GM23248 (cell line): ENCODE results near the gene PRR5L. TPM values are rescaled to one million over a fixed set of nuclear protein-coding genes. Genes with fewer than 3 reads are reported as not detected.

Experiments
- DNase-seq: peaks from one replicate; pipeline ENCODE4 v3.0.0-alpha.2; 2015
- H2AFZ ChIP-seq: fragments of 200-600 bp; sonication (generic); 2 replicates; pipeline ENCODE4 v1.6.1; 2016; ENCODE audit warnings: antibody characterized with exemption
- H3F3A ChIP-seq: fragments of 200-600 bp; sonication (generic); 2 replicates; pipeline ENCODE4 v1.6.1; 2016; ENCODE audit warnings: mild to moderate bottlenecking, antibody characterized with exemption, mixed run types; ENCODE audit not compliant: insufficient read depth
- H3K27ac ChIP-seq: fragments of 200-600 bp; sonication (generic); 2 replicates; pipeline ENCODE4 v1.5.1; 2016; ENCODE audit warnings: mild to moderate bottlenecking
- H3K27me3 ChIP-seq: fragments of 200-600 bp; sonication (generic); replicated peaks from 2 replicates; pipeline ENCODE4 v1.6.1; 2016; ENCODE audit warnings: mild to moderate bottlenecking; ENCODE audit not compliant: insufficient read depth
- H3K36me3 ChIP-seq: fragments of 200-600 bp; sonication (generic); 2 replicates; pipeline ENCODE4 v1.6.1; 2016; ENCODE audit warnings: low read depth, mild to moderate bottlenecking
- H3K4me1 ChIP-seq: fragments of 200-600 bp; sonication (generic); 2 replicates; pipeline ENCODE4 v1.6.1; 2016; ENCODE audit warnings: mild to moderate bottlenecking; ENCODE audit not compliant: insufficient read depth
- H3K4me2 ChIP-seq: fragments of 200-600 bp; sonication (generic); one replicate; pipeline ENCODE4 v1.6.1; 2016; ENCODE audit warnings: mild to moderate bottlenecking; ENCODE audit not compliant: unreplicated experiment
- H3K4me3 ChIP-seq: fragments of 200-600 bp; sonication (generic); 2 replicates; pipeline ENCODE4 v1.5.1; 2016; ENCODE audit warnings: mild to moderate bottlenecking
- H3K79me2 ChIP-seq: fragments of 200-600 bp; sonication (generic); 2 replicates; pipeline ENCODE4 v1.6.1; 2016; ENCODE audit warnings: mild to moderate bottlenecking; ENCODE audit not compliant: insufficient read depth
- H3K9ac ChIP-seq: fragments of 200-600 bp; sonication (generic); 2 replicates; pipeline ENCODE4 v1.6.1; 2016; ENCODE audit warnings: mild to moderate bottlenecking
- H3K9me2 ChIP-seq: fragments of 200-600 bp; sonication (generic); 2 replicates; pipeline ENCODE4 v1.6.1; 2016; ENCODE audit warnings: mixed run types, mild to moderate bottlenecking, moderate library complexity; ENCODE audit not compliant: insufficient read depth
- H3K9me3 ChIP-seq: fragments of 200-600 bp; sonication (generic); one replicate; pipeline ENCODE4 v1.6.1; 2017; ENCODE audit warnings: low read depth
- H4K20me1 ChIP-seq: fragments of 200-600 bp; sonication (generic); 2 replicates; pipeline ENCODE4 v1.6.0; 2016; ENCODE audit not compliant: insufficient read depth
- EZH2 ChIP-seq: fragments of 200-600 bp; sonication (generic); IDR thresholded peaks from 2 replicates; pipeline ENCODE4 v1.6.1; 2018; ENCODE audit warnings: antibody characterized with exemption, mild to moderate bottlenecking; ENCODE audit not compliant: insufficient read depth, poor library complexity, severe bottlenecking
- EZH2phosphoT487 ChIP-seq: fragments of 200-600 bp; sonication (generic); IDR thresholded peaks from 2 replicates; pipeline ENCODE4 v1.6.1; 2018; ENCODE audit warnings: antibody characterized with exemption, moderate library complexity, mild to moderate bottlenecking, low read depth; ENCODE audit not compliant: insufficient read depth
- WGBS, 2 experiments: methylation state at CpG; one replicate each; pipeline ENCODE4 v1.1.6; 2015 to 2017; ENCODE audit warnings: low lambda C conversion rate in 2 of 2, low coverage in 1 of 2; ENCODE audit errors: missing lambda C conversion rate in 2 of 2; 5-methylcytosine and 5-hydroxymethylcytosine counted together
- in situ Hi-C: fragments of 300-500 bp; cut with MboI; formaldehyde crosslinking; loops from 2 replicates; pipeline ENCODE4 v1.15.0; 2020
- polyA plus RNA-seq: library from polyadenylated mRNA; unstranded; fragments of >200 nt; fragmentation: Nextera tagmentation; extraction: Ambion mirVana; gene quantifications from 2 replicates; pipeline ENCODE4 v1.2.1, GENCODE V29; 2016
- total RNA-seq: library from RNA; depleted of rRNA; stranded (reverse); fragments of >200 nt; shearing (Covaris generic); gene quantifications from 2 replicates; pipeline ENCODE4 v1.2.3, GENCODE V29; 2014

PRR5L gene
- total and polyA plus RNA-seq, 2 experiments from 2014 or later = 9.0 to 29.8 TPM

GRCh38 chr11:36389811-36390210 is 93.7 kb downstream of the PRR5L start:
- no peaks in the 10 kb centered on the region for H3K36me3 ChIP-seq
- H3K27me3 ChIP-seq = no peaks in the 10 kb centered on the region
- H3K9me3 ChIP-seq = no peaks in the 10 kb centered on the region
- WGBS, 2 experiments = 92 to 97% methylated on average over 4 of the region's 4 CpGs
- H3K27ac ChIP-seq = no peak overlapping the region
- H3K4me2 ChIP-seq = no peak overlapping the region
- H3K79me2 ChIP-seq = peaks cover 23% of the 10 kb centered on the region
- H4K20me1 ChIP-seq = no peaks in the 10 kb centered on the region
- no peak for DNase-seq
- no peaks in the 10 kb centered on the region for H3K9me2 ChIP-seq
- peaks cover 9% of the 10 kb centered on the region; the same call in 1 of the 2 replicates for H3F3A ChIP-seq
- in situ Hi-C loops = no loop called here
- no peak overlapping the region for H3K4me3 ChIP-seq
- H2AFZ ChIP-seq = no peak overlapping the region
- peaks cover 14% of the 10 kb centered on the region for H3K4me1 ChIP-seq
- TF ChIP-seq EZH2 = no peak
- H3K9ac ChIP-seq = no peak overlapping the region

- Histone ChIP-seq H4K20me1 (no peaks in the 10 kb centered on the region), H3F3A (no peaks in the 10 kb centered on the region), H3K27me3 (no peaks in the 10 kb centered on the region), H3K4me2 (no peak overlapping the region), H3K79me2 (peaks cover 23% of the 10 kb centered on the region), H3K9ac (no peak overlapping the region), H3K9me2 (no peaks in the 10 kb centered on the region), H2AFZ (no peak overlapping the region), H3K27ac (no peak overlapping the region), H3K4me1 (peaks cover 7% of the 10 kb centered on the region), H3K4me3 (no peak overlapping the region), H3K36me3 (peaks cover under 1% of the 10 kb centered on the region; the same call in 1 of the 2 replicates), H3K9me3 (no peaks in the 10 kb centered on the region)
- DNase-seq = peak; percentile 21
- WGBS, 2 experiments = 86 to 89% methylated on average over 4 of the region's 4 CpGs
- in situ Hi-C loops = no loop called here
- TF ChIP-seq EZH2 (no peak), EZH2phosphoT487 (no peak)
Observed at GRCh38 chr11:36390963-36391471, 94.9 kb downstream of the PRR5L start.

- in situ Hi-C loops = no loop called here
- Histone ChIP-seq H3K27ac (no peak overlapping the region), H3K9me3 (no peaks in the 10 kb centered on the region), H3K4me3 (no peak overlapping the region), H3K27me3 (no peaks in the 10 kb centered on the region), H3F3A (no peaks in the 10 kb centered on the region), H3K79me2 (peaks cover 23% of the 10 kb centered on the region; the same call in 1 of the 2 replicates), H3K4me2 (no peak overlapping the region), H3K9me2 (no peaks in the 10 kb centered on the region), H4K20me1 (no peaks in the 10 kb centered on the region), H3K9ac (no peak overlapping the region), H2AFZ (no peak overlapping the region), H3K4me1 (peaks cover 7% of the 10 kb centered on the region), H3K36me3 (peaks cover 8% of the 10 kb centered on the region; the same call in 1 of the 2 replicates)
- WGBS, 2 experiments = 97% methylated on average over 2 of the region's 2 CpGs
- TF ChIP-seq EZH2phosphoT487 = no peak
- TF ChIP-seq EZH2 = no peak
- DNase-seq = no peak
Observed at GRCh38 chr11:36392196-36392595, 96.1 kb downstream of the PRR5L start.

- Histone ChIP-seq H4K20me1 (no peaks in the 10 kb centered on the region), H3K36me3 (peaks cover 8% of the 10 kb centered on the region; the same call in 1 of the 2 replicates), H2AFZ (no peak overlapping the region), H3K4me1 (peaks cover 7% of the 10 kb centered on the region), H3F3A (no peaks in the 10 kb centered on the region), H3K9me2 (no peaks in the 10 kb centered on the region), H3K27me3 (no peaks in the 10 kb centered on the region), H3K9me3 (no peaks in the 10 kb centered on the region), H3K4me3 (no peak overlapping the region), H3K27ac (no peak overlapping the region), H3K9ac (no peak overlapping the region), H3K4me2 (no peak overlapping the region), H3K79me2 (peaks cover 23% of the 10 kb centered on the region; the same call in 1 of the 2 replicates)
- TF ChIP-seq EZH2phosphoT487 (no peak), EZH2 (no peak)
- no peak for DNase-seq
- in situ Hi-C loops = no loop called here
- WGBS, 2 experiments = 95 to 96% methylated on average over 2 of the region's 2 CpGs
Observed at GRCh38 chr11:36394056-36394455, 98.0 kb downstream of the PRR5L start.
